DOHH2 (cell line): ENCODE results near the gene ACTN1.

Experiments
- H3F3A ChIP-seq: fragments of 200-600 bp; sonication (generic), shearing (Covaris generic); 2 replicates; pipeline ENCODE4 v1.6.0; 2016; ENCODE audit warnings: antibody characterized with exemption, mild to moderate bottlenecking; ENCODE audit not compliant: control insufficient read depth, insufficient read depth
- H3K27ac ChIP-seq: fragments of 200-600 bp; sonication (generic); 2 replicates; pipeline ENCODE4 v1.5.1; 2014; ENCODE audit warnings: low read depth, mild to moderate bottlenecking, low read length, moderate library complexity
- H3K27me3 ChIP-seq: fragments of 200-600 bp; sonication (generic); 2 replicates; pipeline ENCODE4 v1.6.1; 2014; ENCODE audit warnings: mild to moderate bottlenecking, low read length, mixed read lengths; ENCODE audit not compliant: control insufficient read depth
- H3K36me3 ChIP-seq: fragments of 200-600 bp; sonication (generic); 2 replicates; pipeline ENCODE4 v1.6.1; 2014; ENCODE audit warnings: mild to moderate bottlenecking, low read length, moderate library complexity, mixed read lengths; ENCODE audit not compliant: control insufficient read depth
- H3K4me1 ChIP-seq: fragments of 200-600 bp; sonication (generic); 2 replicates; pipeline ENCODE4 v1.6.1; 2014; ENCODE audit warnings: mild to moderate bottlenecking, low read length, mixed read lengths; ENCODE audit not compliant: control insufficient read depth
- H3K4me2 ChIP-seq: fragments of 200-600 bp; sonication (generic); 2 replicates; pipeline ENCODE4 v1.6.0; 2014; ENCODE audit warnings: mild to moderate bottlenecking, low read length, moderate library complexity
- H3K4me3 ChIP-seq: fragments of 200-600 bp; sonication (generic); 2 replicates; pipeline ENCODE4 v1.5.1; 2014; ENCODE audit warnings: mild to moderate bottlenecking, low read length, mixed read lengths
- H3K79me2 ChIP-seq: fragments of 200-600 bp; sonication (generic); 2 replicates; pipeline ENCODE4 v1.6.1; 2014; ENCODE audit warnings: mild to moderate bottlenecking, low read length, mixed read lengths; ENCODE audit not compliant: control insufficient read depth
- H3K9me2 ChIP-seq: fragments of 200-600 bp; sonication (generic); replicated peaks from 2 replicates; pipeline ENCODE4 v1.6.1; 2014; ENCODE audit warnings: mild to moderate bottlenecking, low read length, mixed read lengths; ENCODE audit not compliant: control insufficient read depth
- H3K9me3 ChIP-seq: fragments of 200-600 bp; sonication (generic); 2 replicates; pipeline ENCODE4 v1.6.1; 2014; ENCODE audit warnings: antibody characterized with exemption, low read length, mixed read lengths; ENCODE audit not compliant: control insufficient read depth, insufficient read depth
- H4K20me1 ChIP-seq: fragments of 200-600 bp; sonication (generic); 2 replicates; pipeline ENCODE4 v1.6.0; 2014; ENCODE audit warnings: low read depth, mild to moderate bottlenecking, antibody characterized with exemption, low read length, moderate library complexity; ENCODE audit not compliant: control insufficient read depth, insufficient read depth
- CTCF ChIP-seq: fragments of 200-600 bp; sonication (generic); IDR thresholded peaks from one replicate; pipeline ENCODE4 v1.5.1; 2014; ENCODE audit warnings: antibody characterized with exemption, mild to moderate bottlenecking, low read depth, low read length; ENCODE audit not compliant: poor library complexity, severe bottlenecking
- EZH2phosphoT487 ChIP-seq: fragments of 200-600 bp; sonication (generic); IDR thresholded peaks from 2 replicates; pipeline ENCODE4 v1.6.1; 2017; ENCODE audit warnings: borderline replicate concordance, mild to moderate bottlenecking, antibody characterized with exemption, low read length, moderate library complexity, mixed read lengths

Gene ACTN1

GRCh38 chr14:68965261-68965761 lies 13.8 kb downstream of the ACTN1 start:
- no peak overlapping the region for H3K4me2 ChIP-seq
- H3K27ac ChIP-seq, result no peak overlapping the region
- TF ChIP-seq CTCF (no peak), EZH2phosphoT487 (no peak)

GRCh38 chr14:68964300-68965093 lies 14.6 kb downstream of the ACTN1 start:
- H3K27ac ChIP-seq, result no peak overlapping the region
- no peaks in the 10 kb centered on the region for H4K20me1 ChIP-seq
- H3K79me2 ChIP-seq, result no peaks in the 10 kb centered on the region
- TF ChIP-seq CTCF (no peak), EZH2phosphoT487 (no peak)
- no peak overlapping the region for H3K4me3 ChIP-seq
- H3K4me1 ChIP-seq, result no peaks in the 10 kb centered on the region
- no peaks in the 10 kb centered on the region for H3K9me2 ChIP-seq
- H3K4me2 ChIP-seq, result no peak overlapping the region
- H3K36me3 ChIP-seq, result no peaks in the 10 kb centered on the region
- no peaks in the 10 kb centered on the region for H3K9me3 ChIP-seq
- H3F3A ChIP-seq, result no peaks in the 10 kb centered on the region
- H3K27me3 ChIP-seq, result peaks cover 21% of the 10 kb centered on the region

More at GRCh38 chr14:68965261-68965761, 13.8 kb downstream of the ACTN1 start:
- Histone ChIP-seq H3K4me3 (no peak overlapping the region), H3K9me2 (no peaks in the 10 kb centered on the region), H3K9me3 (no peaks in the 10 kb centered on the region), H3K4me1 (no peaks in the 10 kb centered on the region), H3K36me3 (no peaks in the 10 kb centered on the region), H3K27me3 (peaks cover 16% of the 10 kb centered on the region), H4K20me1 (no peaks in the 10 kb centered on the region), H3K79me2 (no peaks in the 10 kb centered on the region), H3F3A (no peaks in the 10 kb centered on the region)

GRCh38 chr14:68962681-68963080 lies 16.4 kb downstream of the ACTN1 start:
- no peaks in the 10 kb centered on the region for H3K4me1 ChIP-seq
- no peaks in the 10 kb centered on the region for H3K9me3 ChIP-seq
- H3K36me3 ChIP-seq, result no peaks in the 10 kb centered on the region
- H3K4me3 ChIP-seq, result no peak overlapping the region
- H3K27me3 ChIP-seq, result peaks cover 27% of the 10 kb centered on the region
- no peaks in the 10 kb centered on the region for H4K20me1 ChIP-seq
- no peak for TF ChIP-seq EZH2phosphoT487
- TF ChIP-seq CTCF, result no peak
- H3F3A ChIP-seq, result no peaks in the 10 kb centered on the region
- no peak overlapping the region for H3K4me2 ChIP-seq
- H3K27ac ChIP-seq, result no peak overlapping the region
- H3K79me2 ChIP-seq, result no peaks in the 10 kb centered on the region
- no peaks in the 10 kb centered on the region for H3K9me2 ChIP-seq
